ENCODE measurements around the gene GNAZ.

Gene GNAZ

GRCh38 chr22:23066200-23067022, 3.9 kb upstream of the GNAZ start:
- Histone ChIP-seq H3K4me3 (ENCODE audit: low read length) (peak overlapping the region; percentile 6; the same call in 1 of the 2 replicates), H3K36me3 (ENCODE audit: control insufficient read depth, low read length) (no peaks in the 10 kb centered on the region), H3K27ac (ENCODE audit: low read depth, low read length) (no peak overlapping the region), H3K27me3 (ENCODE audit: control insufficient read depth, low read length) (peaks cover 4% of the 10 kb centered on the region), H3F3A (ENCODE audit: control insufficient read depth, insufficient read depth) (no peaks in the 10 kb centered on the region), H4K20me1 (ENCODE audit: control insufficient read depth, insufficient read depth, low read depth, low read length) (peaks cover under 1% of the 10 kb centered on the region; the same call in 1 of the 2 replicates), H3K4me2 (ENCODE audit: low read length) (peak overlapping the region; percentile 53), H3K9me3 (ENCODE audit: control insufficient read depth, insufficient read depth, low read length) (no peaks in the 10 kb centered on the region), H3K9me2 (replicated peaks; ENCODE audit: control insufficient read depth, low read length) (no peaks in the 10 kb centered on the region), H3K4me1 (ENCODE audit: control insufficient read depth, low read length) (peaks cover 43% of the 10 kb centered on the region), H3K79me2 (ENCODE audit: control insufficient read depth, low read length) (peaks cover 8% of the 10 kb centered on the region)
- TF ChIP-seq EZH2phosphoT487 (IDR thresholded peaks at IDR 0.05; ENCODE audit: borderline replicate concordance, low read length) (no peak), CTCF (IDR thresholded peaks at IDR 0.05; ENCODE audit: low read depth, low read length, poor library complexity, severe bottlenecking) (no peak)

GRCh38 chr22:23067023-23067650, 3.2 kb upstream of the GNAZ start:
- no peak overlapping the region for H3K4me3 ChIP-seq (ENCODE audit: low read length)
- H3K4me1 ChIP-seq (ENCODE audit: control insufficient read depth, low read length): peaks cover 43% of the 10 kb centered on the region
- H3K79me2 ChIP-seq (ENCODE audit: control insufficient read depth, low read length): peaks cover 15% of the 10 kb centered on the region
- H3F3A ChIP-seq (ENCODE audit: control insufficient read depth, insufficient read depth): no peaks in the 10 kb centered on the region
- no peaks in the 10 kb centered on the region for H3K36me3 ChIP-seq (ENCODE audit: control insufficient read depth, low read length)
- peaks cover 6% of the 10 kb centered on the region; the same call in 1 of the 2 replicates for H4K20me1 ChIP-seq (ENCODE audit: control insufficient read depth, insufficient read depth, low read depth, low read length)
- no peaks in the 10 kb centered on the region for H3K9me2 ChIP-seq (replicated peaks; ENCODE audit: control insufficient read depth, low read length)
- H3K27ac ChIP-seq (ENCODE audit: low read depth, low read length): no peak overlapping the region
- peak overlapping the region; percentile 53 for H3K4me2 ChIP-seq (ENCODE audit: low read length)
- no peaks in the 10 kb centered on the region for H3K9me3 ChIP-seq (ENCODE audit: control insufficient read depth, insufficient read depth, low read length)
- peaks cover 4% of the 10 kb centered on the region for H3K27me3 ChIP-seq (ENCODE audit: control insufficient read depth, low read length)
- TF ChIP-seq EZH2phosphoT487 (IDR thresholded peaks at IDR 0.05; ENCODE audit: borderline replicate concordance, low read length): no peak
- no peak for TF ChIP-seq CTCF (IDR thresholded peaks at IDR 0.05; ENCODE audit: low read depth, low read length, poor library complexity, severe bottlenecking)

GRCh38 chr22:23067691-23068090, 2.6 kb upstream of the GNAZ start:
- Histone ChIP-seq H3K27ac (ENCODE audit: low read depth, low read length) (no peak overlapping the region), H3K4me2 (ENCODE audit: low read length) (no peak overlapping the region)

More at GRCh38 chr22:23067691-23068090, 2.6 kb upstream of the GNAZ start:
- H3K9me2 ChIP-seq (replicated peaks; ENCODE audit: control insufficient read depth, low read length): no peaks in the 10 kb centered on the region
- H3K4me3 ChIP-seq (ENCODE audit: low read length): no peak overlapping the region
- peaks cover 4% of the 10 kb centered on the region for H3K27me3 ChIP-seq (ENCODE audit: control insufficient read depth, low read length)
- peaks cover 6% of the 10 kb centered on the region; the same call in 1 of the 2 replicates for H4K20me1 ChIP-seq (ENCODE audit: control insufficient read depth, insufficient read depth, low read depth, low read length)
- no peaks in the 10 kb centered on the region for H3K9me3 ChIP-seq (ENCODE audit: control insufficient read depth, insufficient read depth, low read length)
- no peaks in the 10 kb centered on the region for H3K36me3 ChIP-seq (ENCODE audit: control insufficient read depth, low read length)
- peaks cover 46% of the 10 kb centered on the region for H3K4me1 ChIP-seq (ENCODE audit: control insufficient read depth, low read length)
- H3F3A ChIP-seq (ENCODE audit: control insufficient read depth, insufficient read depth): no peaks in the 10 kb centered on the region
- peaks cover 21% of the 10 kb centered on the region for H3K79me2 ChIP-seq (ENCODE audit: control insufficient read depth, low read length)
- TF ChIP-seq CTCF (IDR thresholded peaks at IDR 0.05; ENCODE audit: low read depth, low read length, poor library complexity, severe bottlenecking) (no peak), EZH2phosphoT487 (IDR thresholded peaks at IDR 0.05; ENCODE audit: borderline replicate concordance, low read length) (no peak)
